Mammary epithelial cell (primary cell): ENCODE measurements around the gene TMEM222.

Source experiments
- EZH2 ChIP-seq: IDR thresholded peaks from 2 replicates; pipeline ENCODE4 v1.6.1; 2012; ENCODE audit warnings: low read length, inconsistent platforms, borderline replicate concordance
- TF ChIP-seq, protein P1 (sequence below), 2 donors: IDR thresholded peaks in 1 of 2; conservative IDR thresholded peaks in 1 of 2; 2 replicates each; pipeline ENCODE4 v1.5.1; 2011 to 2012; ENCODE audit warnings: inconsistent platforms in 2 of 2, low read length in 2 of 2, mild to moderate bottlenecking in 2 of 2, control low read depth in 1 of 2, low read depth in 1 of 2; ENCODE audit not compliant: insufficient read depth in 1 of 2; ENCODE audit errors: extremely low read depth in 1 of 2

DNA sequence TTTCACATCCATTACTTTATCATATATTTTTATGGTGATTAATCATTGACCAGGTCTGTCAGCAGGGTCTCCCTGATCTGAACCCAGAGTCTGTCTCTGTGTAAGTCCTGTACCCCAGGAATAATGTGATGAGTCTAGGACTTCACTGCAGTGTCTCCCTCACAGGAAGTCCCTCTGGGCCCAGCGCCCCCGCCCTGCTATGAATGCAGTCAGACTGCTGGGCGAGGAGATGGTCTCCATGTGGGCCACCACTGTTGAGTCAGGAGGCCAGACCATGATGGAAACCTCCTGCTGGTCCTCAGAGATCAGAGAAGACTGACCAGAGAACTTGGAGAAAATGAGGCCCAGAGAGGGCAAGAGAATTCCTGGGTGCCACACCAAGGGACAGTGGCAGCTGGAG, 9.5 kb downstream of the TMEM222 start:
- TF ChIP-seq, protein P1, sequence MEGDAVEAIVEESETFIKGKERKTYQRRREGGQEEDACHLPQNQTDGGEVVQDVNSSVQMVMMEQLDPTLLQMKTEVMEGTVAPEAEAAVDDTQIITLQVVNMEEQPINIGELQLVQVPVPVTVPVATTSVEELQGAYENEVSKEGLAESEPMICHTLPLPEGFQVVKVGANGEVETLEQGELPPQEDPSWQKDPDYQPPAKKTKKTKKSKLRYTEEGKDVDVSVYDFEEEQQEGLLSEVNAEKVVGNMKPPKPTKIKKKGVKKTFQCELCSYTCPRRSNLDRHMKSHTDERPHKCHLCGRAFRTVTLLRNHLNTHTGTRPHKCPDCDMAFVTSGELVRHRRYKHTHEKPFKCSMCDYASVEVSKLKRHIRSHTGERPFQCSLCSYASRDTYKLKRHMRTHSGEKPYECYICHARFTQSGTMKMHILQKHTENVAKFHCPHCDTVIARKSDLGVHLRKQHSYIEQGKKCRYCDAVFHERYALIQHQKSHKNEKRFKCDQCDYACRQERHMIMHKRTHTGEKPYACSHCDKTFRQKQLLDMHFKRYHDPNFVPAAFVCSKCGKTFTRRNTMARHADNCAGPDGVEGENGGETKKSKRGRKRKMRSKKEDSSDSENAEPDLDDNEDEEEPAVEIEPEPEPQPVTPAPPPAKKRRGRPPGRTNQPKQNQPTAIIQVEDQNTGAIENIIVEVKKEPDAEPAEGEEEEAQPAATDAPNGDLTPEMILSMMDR (conservative IDR thresholded peaks at IDR 0.05 in 1 of 2, IDR thresholded peaks at IDR 0.05 in 1 of 2; ENCODE audit: extremely low read depth in 1 of 2, insufficient read depth in 1 of 2, low read depth in 1 of 2, low read length in 2 of 2) = no peak
- TF ChIP-seq EZH2 = no peak
